IPS DF 19.7 (cell line): ENCODE measurements around the gene ARHGAP12.
A peak's percentile ranks its signal among the peaks of the same experiment; 100 is the strongest.

Experiments used
- DNase-seq: peaks from one replicate; pipeline ENCODE4 v3.0.0-alpha.2; 2013; ENCODE audit warnings: low read depth, low spot score

The ARHGAP12 gene

DNA sequence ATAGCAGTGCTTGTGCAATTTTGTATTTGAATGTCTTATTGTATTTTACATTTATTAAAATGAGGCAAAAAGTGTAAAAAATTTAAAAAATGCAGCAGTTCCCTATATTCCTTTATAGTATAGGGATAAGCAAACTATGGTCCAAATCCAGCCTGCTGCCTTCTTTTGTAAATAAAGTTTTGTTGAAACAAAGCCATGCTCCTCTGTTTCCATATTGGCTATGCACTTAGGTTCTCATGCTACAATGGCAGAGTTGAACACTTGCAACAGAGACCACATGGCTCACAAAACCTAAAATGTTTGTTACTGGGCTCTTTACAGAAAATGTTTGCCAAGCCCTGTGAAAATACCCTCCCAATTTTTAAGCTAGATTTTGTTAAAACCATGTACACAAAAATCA is 50.1 kb downstream of the ARHGAP12 start:
- no peak for DNase-seq

DNA sequence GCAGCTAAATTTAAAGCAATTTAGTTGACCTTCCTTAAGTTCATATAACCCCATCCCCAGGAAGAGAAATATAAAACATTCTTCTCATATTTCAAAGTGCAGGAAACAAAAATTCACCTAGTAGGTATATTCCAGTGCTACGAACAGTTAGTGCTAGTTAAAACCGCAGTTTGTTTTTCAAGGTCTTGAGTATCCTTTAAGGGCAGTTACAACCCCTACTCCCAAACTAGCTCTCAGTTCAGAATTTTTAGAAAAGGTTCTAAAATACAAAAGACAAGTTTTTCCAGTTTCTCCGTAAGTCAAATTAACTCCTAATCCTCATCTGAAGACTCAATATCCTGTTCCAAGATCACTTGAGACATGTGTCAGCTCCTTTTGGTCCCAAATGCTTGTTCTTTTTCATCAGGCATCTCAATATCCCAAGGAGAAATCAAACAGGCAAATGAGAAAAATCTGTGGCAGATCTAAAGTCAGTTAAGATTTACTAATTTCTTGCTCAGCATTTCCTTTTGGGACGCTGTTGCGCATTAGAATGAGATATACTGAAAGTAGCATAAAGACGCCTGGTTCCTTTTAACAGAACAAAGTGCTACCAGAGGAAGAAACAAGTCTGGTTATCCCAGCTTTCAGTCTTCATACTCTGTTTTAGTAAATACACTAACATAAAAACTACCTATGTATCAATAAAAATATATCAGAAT is 51.8 kb downstream of the ARHGAP12 start:
- no peak for DNase-seq

DNA sequence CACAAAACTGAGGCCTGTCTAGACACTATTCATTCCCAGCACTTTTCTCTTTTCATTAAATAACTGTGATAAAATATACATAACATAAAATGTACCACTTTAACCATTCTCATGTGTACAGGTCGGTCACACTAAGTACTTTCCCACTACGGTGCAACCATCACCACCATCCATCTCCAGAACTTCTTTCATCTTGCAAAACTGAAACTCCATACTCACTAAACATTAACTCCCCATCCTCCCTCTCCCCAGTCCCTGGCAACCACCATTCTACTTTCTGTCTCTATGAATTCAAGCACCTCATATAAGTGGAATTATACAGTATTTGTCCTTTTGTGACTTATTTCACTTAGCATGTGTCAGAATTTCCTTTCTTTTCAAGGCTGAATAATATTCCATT is 53.0 kb downstream of the ARHGAP12 start:
- no peak for DNase-seq

DNA sequence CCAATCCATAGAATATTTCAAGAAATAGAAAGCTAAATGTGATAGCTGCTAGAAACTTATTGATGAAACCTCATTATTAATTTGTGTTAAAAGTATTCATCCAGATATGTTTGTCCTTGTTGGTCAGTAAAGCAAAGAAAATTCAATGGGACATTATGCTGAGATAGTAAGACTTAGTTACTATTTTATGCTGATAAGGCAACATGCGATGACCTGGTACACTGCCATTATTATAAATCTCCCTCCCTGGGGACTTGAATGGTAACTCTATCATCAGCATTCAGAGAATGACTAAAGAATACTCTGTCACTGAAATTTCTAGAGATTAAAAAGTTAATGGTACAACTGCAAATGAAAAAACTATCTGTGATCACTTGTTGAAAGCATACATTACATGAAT is 54.9 kb downstream of the ARHGAP12 start:
- no peak for DNase-seq

DNA sequence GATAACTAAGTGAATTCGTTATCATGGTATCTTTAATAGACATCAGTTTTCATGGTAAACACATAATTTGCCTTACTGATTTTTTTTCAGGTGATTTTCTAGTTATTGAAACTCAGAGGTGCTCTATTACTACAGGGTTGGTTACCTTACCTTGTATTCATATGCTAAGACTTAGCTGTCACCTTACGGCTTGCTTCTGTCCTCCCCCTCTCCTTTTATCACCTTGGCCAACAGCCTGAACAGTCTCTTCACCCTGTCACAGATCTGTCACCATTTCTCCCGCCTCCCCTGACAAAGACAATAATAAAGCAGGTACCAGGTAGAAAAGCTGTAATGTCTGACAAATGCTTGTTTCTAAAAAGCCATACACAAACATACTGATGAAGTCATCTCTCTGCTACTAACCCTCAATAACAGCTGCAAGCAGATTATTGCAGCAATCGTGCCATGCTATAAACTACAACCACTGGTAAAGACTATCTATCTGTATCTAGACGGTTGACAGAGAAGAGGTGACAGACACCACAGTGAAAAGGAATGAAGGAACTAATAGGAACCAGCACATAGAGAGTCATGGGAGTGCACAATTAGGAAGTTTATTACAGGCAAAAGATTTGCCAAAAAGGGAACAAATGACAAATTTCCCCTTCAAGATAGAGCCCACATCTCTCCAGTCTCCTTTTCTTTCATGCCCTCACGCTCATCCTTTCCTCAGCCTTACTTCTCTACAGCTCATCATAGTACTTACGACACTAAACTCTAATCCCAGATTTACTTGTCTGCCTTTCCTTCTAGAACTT is 57.2 kb downstream of the ARHGAP12 start:
- DNase-seq: no peak

DNA sequence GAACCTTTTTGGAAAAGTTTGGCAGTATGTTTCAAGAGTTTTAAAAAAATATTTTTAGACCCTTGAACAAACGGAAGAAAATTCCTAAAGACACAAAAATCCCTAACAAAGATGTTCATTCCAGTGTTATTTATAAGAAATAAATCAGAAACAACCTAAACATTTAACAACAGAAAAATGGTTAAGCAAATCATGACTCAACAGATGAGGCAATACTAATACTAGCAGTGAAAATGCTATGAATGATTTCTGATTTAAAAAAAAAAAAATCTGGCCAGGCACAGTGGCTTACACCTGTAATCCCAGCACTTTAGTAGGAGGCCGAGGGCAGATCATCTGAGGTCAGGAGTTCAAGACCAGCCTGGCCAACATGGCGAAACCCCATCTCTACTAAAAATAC is 61.0 kb downstream of the ARHGAP12 start:
- no peak for DNase-seq

DNA sequence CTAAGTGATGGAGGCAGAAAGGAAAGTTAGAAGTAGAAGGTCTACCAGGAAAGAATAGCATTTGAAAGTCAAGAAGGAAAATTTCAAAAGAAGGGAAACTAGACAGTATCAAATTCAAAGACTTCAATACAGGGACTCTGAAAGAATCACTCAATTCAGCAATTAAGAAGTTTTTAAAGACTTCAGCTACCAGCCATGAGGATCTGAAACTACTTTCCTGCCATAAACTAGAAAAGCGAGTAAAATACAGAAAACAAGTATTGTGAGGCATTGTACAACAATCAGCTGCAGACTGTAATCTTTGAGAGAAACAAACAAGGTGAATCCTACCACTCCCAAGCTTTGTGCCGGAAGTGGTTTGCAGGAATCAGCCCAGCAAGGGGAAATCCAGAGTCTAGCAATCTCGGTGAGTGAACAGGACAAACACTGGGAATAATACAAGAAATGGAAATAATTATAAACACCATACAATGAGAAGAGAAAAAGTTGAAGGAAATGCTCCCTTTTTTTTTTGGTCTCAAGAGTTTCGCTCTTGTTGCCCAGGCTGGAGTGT is 62.4 kb downstream of the ARHGAP12 start:
- DNase-seq: no peak

DNA sequence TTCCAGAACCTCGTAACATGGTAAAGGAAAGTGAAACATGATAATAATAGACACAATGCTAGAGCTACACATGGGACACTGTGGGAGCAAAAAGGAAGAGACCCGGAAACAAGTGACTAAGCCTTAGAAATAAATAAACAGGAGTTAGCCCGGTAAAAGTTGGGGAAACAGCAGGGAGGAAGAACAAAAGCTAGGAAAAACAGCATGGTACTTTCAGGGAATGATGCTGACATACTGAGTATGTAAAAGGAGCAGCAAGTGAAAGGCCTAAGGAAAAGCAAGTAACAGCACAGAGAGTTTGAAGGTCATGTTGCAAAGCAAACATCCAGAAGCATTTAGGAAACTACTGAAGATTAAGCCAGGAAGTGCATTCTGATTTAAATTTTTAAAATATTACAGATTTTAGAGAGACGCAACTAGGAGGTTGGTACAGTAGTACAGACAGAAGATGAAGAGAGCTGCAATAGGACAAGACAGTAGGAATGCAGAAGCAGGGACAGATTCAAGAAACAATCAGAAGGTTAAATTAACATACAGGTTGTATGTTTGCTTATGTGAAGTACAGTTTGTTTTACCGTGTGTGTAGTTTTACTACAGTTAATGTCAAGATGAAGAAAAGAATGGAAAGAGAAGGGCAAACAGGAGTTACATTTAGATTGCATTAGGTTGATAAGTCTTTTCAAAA is 63.7 kb downstream of the ARHGAP12 start:
- peak; percentile 74 for DNase-seq

DNA sequence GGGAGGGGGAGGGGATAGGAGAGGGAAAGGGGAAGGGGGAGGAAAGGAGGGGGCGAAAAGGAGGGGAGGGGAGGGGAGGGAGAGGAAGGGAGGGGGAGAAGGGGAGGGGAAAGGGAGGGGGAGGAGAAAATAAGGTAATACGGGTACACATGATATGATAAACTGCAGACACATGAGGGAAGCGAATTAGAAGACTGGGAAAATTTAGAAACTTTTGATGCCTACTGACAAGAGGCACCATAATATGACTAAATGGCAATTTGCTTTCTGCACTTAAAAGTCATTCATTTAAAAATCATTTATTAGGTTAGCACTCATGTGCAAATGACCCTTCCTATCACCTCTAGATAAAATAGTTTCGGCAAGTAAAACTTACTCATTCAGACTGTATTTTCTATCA is 73.6 kb downstream of the ARHGAP12 start:
- no peak for DNase-seq

DNA sequence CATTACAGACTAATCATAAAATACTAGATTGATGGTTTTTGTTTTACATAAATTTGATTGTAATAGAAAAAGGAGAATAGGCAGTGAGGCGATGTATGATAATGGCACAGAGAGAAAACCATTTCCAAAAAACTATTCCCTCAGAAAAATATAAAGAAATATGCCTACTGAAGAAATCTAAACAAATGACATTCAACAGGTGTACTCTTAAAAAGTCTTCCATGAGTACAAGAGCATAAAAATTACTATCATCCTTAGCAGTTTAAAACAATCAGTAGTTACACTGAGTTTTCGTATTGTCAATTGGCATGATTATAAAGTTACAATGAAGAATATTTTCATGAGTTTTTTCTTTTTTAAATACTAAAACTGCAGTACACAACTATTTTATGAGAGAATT is 75.0 kb downstream of the ARHGAP12 start:
- no peak for DNase-seq

DNA sequence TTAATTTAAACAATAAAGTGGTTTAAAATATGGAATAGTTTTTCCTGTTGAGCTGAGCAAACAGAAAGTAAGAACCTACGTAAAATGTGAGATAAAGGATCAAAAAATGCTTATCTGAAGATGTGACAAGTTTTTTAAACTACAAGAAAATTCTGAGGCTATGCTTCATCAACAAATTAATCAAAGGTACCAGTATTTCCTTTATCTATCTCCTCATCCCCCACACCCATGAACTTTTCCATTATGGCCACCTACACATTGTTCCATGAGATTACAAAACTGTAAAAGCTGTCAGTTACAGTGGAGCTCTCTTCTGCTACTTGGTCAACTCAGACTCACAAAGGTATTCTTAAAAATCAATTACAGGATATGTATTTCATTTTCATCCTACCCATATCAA is 77.4 kb downstream of the ARHGAP12 start:
- DNase-seq: no peak

DNA sequence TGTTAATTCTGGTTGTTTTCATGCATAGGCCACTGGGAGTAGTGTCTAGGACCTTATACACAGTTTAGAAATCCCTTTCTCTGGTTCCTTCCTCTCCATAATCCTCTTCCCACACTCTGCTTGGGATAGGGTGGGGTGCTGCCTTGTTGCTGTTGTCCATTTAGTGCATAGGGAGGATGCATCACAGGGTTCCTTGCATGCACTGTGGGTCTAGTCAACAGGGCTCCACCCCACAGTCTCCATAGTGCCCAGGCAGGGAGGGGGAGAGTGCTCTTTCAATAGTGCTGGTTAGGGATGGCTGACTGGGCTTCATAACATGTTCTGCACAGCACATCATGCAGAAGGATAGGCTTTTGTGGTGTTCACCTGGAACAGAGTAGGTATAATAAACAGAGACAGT is 81.1 kb downstream of the ARHGAP12 start:
- no peak for DNase-seq

DNA sequence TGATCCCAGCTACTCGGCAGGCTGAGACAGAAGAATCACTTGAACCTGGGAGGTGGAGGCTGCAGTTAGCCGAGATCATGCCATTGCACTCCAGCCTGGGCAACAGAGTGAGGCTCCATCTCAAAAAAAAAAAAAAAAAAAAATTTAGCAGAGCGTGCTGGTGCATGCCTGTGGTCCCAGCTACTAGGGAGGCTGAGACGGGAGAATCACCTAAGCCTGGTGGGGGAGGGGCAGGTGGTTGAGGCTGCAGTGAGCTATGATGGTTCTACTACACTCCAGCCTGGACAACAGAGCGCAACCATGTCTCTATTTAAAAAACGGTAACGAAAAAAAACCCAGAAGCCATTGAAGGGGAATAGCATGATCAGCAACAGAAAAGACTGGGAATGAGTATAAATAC is 89.9 kb downstream of the ARHGAP12 start:
- no peak for DNase-seq

DNA sequence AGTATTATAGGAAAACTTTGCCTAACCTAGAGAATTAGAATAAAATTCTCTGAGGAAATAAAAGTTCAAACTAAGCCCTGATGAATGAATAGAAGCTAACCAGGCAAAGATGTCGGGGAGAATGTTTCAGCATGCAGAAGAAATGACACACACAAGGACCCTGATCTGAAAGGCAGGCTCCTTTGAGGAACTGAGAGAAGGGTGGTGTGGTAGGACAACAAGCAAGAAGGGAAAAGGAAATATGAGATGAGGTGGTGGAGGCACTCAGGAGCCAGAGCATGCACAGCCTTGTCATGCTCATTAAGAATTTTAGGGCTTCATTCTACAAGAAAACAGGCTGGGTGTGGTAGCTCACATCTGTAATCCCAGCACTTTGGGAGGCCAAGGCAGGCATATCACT is 90.6 kb downstream of the ARHGAP12 start:
- DNase-seq: no peak

DNA sequence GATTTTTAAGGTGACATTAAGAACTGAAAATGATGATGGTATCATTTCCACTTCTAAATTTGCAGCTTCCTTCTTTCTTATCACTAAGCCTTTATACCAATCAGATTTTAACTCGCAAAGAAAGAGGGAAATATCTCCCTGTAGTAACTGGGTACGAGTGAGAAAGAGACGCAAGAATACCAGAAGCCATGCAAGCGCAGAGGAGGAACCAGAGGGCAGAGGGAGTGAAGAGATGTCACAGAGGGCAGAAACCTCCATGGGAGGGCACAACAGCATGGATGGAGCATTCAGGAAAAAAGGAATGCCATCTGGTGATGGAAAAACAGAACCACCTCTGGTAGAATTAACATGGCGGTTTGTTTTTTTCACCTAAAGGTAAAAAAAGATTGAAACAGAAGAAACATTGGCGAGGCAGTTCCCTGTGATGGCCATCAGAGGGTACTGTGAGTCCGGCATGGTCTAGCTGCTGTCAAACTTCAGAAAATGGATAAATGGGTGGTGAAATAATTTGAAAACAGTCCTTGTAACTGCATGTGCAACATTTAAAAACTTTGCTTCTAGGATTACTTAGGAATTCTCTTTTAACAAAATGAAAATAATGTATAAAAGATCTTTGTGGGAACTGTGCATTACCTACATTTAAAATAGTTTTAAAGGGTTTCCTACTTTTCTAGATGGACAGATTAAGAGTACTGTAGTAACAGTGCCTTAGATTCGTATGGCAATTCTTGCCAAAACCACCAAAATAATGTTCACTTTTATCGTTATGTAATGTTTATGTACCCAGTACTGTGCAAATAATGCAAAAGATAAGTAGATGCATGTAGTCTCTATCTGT is 91.8 kb downstream of the ARHGAP12 start:
- peak; percentile 25 for DNase-seq

DNA sequence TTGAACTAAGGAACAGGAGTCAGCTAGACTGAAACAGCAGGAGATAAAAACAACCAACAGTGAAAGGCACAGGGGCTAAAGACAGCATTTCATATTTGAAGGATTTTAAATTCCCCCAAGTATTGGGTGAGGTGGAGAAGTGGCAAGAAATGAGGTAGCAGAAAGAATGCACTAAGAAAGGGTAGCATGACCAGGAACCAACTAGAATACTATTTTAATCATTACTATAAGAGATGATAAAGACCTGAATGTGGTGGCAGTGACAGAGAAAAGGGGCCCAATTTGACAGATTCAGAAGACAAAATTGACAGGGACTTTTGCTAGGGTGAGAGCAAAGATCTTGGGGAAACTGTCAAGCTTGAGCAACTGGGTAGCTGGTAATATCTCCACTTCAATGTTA is 94.9 kb downstream of the ARHGAP12 start:
- DNase-seq: no peak

DNA sequence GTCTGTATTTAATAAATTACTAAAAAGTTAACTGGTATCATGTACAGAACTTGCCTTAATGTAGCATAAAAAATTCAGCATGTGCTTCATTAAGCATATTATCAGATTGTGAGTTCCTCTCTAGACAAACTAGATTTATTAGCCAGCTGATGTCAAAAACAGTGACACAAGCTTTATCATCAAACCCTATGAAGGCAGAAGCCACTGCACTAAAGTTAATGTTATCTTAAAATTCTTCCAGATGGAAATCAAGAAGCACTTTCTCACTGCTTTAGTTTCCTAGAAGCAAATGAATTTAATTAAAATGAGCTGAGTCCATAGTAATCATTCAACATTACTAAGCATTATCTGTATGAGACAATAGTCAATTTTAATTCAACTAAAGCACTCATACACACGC is 96.4 kb downstream of the ARHGAP12 start:
- no peak for DNase-seq

DNA sequence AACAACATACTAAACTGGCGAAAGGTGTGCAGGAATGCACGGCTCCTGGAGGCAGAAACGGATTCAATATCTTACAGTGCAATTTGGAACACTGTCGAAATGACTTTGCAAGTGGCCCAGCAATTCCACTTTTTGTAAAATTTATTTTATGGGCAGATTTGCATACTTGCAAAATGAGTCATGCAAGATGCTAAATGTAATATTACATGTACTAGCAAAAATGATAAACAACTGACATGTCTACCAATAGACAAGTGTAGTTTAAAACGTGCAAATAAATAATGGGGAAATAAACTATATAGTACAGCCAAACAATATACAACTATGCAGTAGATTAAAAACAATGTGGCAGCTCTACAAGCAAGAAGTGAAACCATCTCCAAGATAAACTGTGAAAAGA is 97.7 kb downstream of the ARHGAP12 start:
- DNase-seq: no peak

DNA sequence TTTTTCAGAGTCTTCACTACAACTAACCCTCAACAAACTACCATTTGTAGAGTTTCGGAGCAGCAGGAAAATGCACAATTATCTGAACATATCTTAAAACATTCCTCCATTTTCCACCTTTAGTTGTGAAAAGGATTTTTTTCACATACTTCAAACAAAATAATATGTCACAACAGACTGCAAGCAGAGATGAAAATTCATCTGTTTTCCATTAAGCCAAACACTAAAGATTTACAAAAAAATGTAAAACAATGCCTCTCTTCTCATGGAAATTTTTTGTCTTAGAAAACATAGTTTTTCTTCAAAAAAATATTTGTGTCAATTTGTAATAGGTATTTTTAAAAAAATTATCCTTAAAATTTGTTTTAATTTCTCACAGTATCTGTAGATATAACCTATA is 98.9 kb downstream of the ARHGAP12 start:
- DNase-seq: no peak

DNA sequence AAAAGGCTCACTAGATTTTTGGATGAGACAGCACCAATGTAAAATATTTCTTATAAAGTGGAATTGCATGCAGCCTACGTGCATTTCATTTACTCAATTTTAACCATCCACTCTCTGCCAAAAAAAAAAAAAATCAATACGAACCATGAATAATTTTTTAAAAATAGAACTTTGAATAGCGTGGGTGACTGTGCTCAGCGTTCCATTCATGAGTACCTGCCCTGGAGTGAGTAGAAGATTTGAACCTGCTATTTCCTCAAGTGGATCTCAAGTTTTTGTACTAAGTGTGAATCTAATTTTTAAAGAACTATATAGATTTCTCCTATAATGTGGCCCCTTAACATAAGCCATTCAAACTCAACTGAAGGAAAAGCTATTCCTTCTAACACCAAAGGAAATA is 105.3 kb downstream of the ARHGAP12 start:
- no peak for DNase-seq

DNA sequence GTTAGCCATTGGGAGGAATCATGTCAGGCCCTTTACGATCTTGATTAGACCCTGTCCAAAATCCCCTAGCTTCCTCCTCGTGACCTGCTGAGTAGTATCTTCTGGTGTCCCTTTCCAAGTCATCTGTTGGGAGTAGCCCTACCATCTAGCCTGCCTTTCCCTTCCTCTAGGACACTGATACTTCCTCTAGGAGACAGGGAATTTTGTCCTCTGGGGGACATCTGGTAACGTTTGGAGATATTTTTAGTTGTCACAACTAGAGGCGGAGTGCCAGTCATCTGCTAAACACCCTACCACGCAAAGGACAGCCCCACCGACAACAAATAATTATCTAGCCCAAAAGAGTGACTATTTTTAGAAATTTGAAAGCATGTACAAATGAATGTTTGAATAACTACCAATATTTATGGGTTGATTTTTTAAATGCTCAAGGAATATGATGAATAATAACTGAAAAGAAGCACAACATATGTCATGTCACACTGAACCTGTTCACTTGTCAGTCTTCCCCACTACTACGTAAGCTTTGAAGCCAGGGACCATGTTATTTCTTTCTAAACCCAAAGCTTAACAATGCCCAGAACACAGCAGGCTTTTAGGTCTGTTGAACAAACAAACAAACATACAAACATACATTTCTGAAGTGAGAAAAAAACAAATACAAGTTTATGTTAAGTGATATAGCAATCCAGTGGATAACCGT is 105.9 kb downstream of the ARHGAP12 start:
- no peak for DNase-seq
